Suprapubic skin (tissue), 4 donors: ENCODE data around the gene ZNF280A.
"Not testable (repeated sequence)": the region's sequence is repeated elsewhere in the genome, so short reads cannot be mapped to it uniquely, and the experiment has no call there.

Source experiments
- EP300 ChIP-seq: sonication (generic); formaldehyde crosslinking; IDR thresholded peaks from one replicate; pipeline ENCODE4 v1.6.1; 2017; ENCODE audit warnings: antibody characterized with exemption
- POLR2AphosphoS5 ChIP-seq, 3 donors: sonication (generic); formaldehyde crosslinking; IDR thresholded peaks; one replicate each; pipeline ENCODE4 v1.6.1; 2017; ENCODE audit warnings: antibody characterized with exemption in 3 of 3
- TF ChIP-seq, protein P1 (sequence below), 2 donors: fragments of 200-600 bp in 1 of 2; fragments of 450-650 bp in 1 of 2; sonication (generic) in 1 of 2; IDR thresholded peaks; one replicate each; pipeline ENCODE4 v1.5.1; 2016 to 2019; ENCODE audit warnings: antibody characterized with exemption in 2 of 2, mild to moderate bottlenecking in 1 of 2, moderate library complexity in 1 of 2

DNA sequence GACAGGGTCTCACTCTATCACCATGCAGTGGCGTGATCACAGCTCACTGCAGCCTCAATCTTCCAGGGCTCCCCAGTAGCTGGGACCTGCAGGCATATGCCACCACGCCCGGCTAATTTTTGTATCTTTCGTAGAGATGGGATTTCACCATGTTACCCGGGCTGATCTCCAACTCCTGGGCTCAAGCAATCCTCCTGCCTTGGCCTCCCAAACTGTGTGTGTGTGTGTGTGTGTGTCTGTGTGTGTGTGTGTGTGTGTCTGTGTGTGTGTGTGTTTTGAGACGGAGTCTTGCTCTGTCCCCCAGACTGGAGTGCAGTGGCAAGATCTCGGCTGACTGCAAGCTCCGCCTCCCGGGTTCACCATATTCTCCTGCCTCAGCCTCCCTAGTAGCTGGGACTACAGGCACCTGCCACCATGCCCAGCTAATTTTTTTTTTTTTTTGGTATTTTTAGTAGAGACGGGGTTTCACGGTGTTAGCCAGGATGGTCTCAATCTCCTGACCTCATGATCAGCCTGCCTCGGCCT is 12.5 kb upstream of the ZNF280A start:
- TF ChIP-seq, protein P1, sequence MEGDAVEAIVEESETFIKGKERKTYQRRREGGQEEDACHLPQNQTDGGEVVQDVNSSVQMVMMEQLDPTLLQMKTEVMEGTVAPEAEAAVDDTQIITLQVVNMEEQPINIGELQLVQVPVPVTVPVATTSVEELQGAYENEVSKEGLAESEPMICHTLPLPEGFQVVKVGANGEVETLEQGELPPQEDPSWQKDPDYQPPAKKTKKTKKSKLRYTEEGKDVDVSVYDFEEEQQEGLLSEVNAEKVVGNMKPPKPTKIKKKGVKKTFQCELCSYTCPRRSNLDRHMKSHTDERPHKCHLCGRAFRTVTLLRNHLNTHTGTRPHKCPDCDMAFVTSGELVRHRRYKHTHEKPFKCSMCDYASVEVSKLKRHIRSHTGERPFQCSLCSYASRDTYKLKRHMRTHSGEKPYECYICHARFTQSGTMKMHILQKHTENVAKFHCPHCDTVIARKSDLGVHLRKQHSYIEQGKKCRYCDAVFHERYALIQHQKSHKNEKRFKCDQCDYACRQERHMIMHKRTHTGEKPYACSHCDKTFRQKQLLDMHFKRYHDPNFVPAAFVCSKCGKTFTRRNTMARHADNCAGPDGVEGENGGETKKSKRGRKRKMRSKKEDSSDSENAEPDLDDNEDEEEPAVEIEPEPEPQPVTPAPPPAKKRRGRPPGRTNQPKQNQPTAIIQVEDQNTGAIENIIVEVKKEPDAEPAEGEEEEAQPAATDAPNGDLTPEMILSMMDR (IDR thresholded peaks at IDR 0.05), result not testable (repeated sequence)
- not testable (repeated sequence) for TF ChIP-seq POLR2AphosphoS5 (IDR thresholded peaks at IDR 0.05); EP300
